DMS114 treated with DMSO at 0.1 percent for 48 hours (cell line): Measurements from ENCODE around the gene CDK12.
A peak's percentile ranks its signal among the peaks of the same experiment; 100 is the strongest.
"Not testable (repeated sequence)": the region's sequence is repeated elsewhere in the genome, so short reads cannot be mapped to it uniquely, and the experiment has no call there.

Experiments used
- DNase-seq: peaks from one replicate; lab custom pipeline; 2025; ENCODE audit not compliant: unreplicated experiment; lab: John Stamatoyannopoulos, UW

CDK12 gene

DNA sequence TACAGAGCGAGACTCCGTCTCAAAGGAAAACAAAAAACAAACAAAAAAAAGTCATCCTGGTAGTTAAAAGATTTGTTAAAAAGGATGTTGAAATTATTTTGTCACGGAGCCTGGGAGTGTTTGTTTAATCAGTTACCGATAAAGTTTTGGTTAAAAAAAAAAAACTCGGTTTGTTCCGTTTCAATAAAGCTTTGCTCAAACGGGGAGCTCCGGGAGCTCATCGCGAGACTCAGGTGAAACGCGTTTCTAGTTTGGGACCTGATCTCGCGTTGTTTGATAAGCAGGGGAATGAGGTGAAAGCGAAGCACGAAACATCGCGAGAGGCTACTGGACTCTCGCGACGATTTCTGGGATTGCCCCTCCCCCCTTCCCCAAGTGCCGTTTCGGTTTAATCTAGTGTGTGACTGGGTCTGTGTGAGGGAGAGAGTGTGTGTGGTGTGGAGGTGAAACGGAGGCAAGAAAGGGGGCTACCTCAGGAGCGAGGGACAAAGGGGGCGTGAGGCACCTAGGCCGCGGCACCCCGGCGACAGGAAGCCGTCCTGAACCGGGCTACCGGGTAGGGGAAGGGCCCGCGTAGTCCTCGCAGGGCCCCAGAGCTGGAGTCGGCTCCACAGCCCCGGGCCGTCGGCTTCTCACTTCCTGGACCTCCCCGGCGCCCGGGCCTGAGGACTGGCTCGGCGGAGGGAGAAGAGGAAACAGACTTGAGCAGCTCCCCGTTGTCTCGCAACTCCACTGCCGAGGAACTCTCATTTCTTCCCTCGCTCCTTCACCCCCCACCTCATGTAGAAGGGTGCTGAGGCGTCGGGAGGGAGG, at the start of gene CDK12:
Gene CDK12, plus strand, starts transcription at position 374 of the 813 bp plus-strand sequence. CDS start 586 bp downstream, outside the sequence.
- DNase-seq = peak; percentile 95

DNA sequence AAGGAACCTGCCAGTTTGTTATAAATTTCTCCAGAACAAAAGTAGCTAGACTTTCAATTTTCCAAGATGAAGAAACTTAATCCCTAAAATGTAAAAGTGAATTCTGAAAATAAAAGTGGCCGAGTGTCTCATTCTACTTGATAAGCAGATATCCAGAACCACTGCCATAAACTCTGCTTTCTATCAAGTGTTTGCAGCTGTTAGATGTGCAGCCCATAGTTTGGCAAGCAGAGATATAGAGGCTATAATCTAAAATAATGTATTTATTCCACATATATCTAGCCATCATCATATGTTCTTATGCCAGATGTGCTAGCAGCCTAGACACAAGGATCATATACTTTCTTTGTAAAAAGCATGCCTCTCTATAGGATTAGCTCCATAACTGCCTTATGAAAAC, 45.1 kb upstream of the CDK12 start:
- no peak for DNase-seq

DNA sequence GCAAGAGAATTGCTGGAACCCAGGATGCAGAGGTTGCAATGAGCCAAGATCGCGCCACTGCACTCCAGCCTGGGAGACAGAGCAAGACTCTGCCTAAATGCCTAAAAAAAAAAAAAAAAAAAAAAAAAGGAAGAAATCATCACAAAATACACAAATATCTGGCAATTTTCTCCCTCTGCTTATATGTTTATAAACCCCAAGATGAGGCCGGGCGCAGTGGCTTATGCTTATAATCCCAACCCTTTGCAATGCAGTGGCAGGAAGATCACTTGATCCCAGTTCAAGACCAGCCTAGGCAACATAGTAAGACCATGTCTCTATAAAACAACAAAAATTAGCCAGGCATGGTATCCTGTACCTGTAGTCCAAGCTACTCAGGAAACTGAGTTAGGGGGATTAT, 31.7 kb upstream of the CDK12 start:
- DNase-seq = no peak

DNA sequence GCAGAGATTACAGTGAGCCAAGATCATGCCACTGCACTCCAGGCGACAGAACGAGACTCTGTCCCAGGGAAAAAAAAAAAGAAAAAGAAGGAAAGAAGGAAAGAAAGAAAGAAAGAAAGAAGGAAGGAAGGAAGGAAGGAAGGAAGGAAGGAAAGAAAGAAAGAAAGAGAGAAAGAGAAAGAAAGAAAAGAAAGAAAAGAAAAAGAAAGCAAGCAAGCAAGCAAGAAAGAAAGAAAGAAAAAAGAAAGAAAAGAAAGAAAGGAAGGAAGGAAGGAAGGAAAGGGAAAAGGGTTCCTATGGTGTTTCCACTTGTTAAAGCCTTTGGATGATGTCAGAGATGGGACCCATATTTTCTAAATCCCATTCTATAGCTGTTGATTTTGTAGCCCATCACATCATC, 21.4 kb upstream of the CDK12 start:
- DNase-seq = not testable (repeated sequence)

DNA sequence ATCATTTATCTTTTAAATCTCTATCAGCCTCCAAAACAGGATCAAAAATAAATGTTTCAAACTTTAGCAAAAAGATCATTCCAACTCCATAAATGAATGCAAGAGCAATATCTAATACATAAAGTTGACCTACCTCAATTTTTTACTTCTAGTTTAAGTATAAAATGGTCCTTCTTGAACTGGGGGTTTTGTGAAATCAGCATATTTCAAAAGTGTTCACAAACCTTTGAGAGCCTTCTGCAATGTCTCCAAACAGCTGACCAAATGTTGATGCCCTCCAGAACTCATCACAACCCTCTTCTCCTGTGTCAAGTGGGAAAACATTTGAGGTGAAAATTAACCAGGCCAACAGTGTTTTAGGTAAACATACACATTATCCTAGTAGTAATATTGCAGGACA, 18.0 kb upstream of the CDK12 start:
- DNase-seq = no peak

DNA sequence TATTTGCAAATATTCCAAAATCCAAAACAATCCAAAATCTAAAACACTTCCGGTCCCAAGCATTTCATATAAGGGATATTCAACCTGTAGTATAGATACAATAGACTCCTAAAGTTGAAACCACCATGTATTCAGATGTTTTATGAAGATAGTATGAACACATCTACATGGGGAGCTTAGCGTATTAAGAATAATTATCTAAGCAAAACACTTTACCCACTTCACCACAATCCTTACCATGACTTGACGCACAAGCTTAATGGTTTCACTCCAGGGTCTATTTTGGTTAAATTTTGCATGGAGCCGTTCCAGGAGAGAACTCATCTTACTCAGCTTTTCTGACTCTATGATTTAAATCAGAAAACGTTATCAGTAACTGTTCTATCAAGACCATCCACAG, 13.7 kb upstream of the CDK12 start:
- no peak for DNase-seq

DNA sequence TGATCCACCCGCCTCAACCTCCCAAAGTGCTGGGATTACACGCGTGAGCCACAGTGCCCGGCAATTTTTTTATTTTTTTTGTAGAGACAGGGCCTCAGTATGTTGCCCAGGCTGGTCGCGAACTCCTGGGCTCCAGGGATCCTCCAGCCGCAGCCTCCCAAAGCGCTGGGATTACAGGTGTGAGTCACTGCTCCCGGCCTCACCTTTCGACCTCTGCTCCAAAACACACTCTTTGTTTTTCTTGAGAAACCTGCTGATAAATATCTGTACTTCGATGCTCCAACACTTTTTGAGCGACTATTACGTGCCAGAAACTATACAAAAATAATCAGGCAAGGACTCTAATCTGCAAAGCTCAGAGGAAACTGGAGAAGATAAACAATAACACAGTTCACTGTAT, 11.2 kb upstream of the CDK12 start:
- DNase-seq = no peak

DNA sequence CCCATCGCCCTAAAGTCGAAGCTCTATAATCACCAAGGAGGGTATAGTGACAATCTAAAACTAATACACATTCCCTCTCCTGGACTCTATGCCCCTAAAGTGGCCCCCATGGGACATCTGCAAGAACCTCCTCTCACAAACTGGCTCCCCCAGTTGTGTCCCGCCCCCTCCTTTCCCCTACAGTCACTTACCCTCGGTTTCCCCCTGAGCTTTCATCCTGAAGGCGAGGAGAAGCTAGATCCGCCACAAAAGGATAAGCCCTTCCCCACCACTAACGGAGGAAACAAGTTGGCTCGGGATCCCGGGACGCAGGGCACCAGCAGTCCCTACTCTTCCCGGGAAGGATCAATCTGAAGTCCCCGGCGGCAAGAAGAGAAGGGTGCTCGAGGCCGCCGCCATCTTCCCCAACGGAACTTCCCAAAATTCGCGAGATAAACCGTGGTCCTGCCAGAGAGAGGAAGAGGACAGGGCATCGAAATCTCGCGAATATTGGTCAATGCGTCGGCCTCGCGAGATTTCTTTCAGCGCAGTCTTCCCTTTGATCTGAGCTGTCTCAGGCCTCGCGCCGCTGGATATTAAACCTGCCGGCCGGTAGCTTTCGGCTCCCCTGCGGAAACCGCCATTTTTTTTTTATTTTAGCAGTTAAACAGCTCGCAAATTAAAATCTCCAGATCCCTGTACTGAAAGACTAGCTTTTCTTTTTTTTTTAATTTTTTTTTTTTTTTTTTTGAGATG, 10.3 kb upstream of the CDK12 start, which contains the start of gene MED1:
Gene MED1, minus strand, starts transcription at position 417 of the 735 bp plus-strand sequence. Its CDS starts 201 bp downstream, at position 216.
- DNase-seq = peak; percentile 95

DNA sequence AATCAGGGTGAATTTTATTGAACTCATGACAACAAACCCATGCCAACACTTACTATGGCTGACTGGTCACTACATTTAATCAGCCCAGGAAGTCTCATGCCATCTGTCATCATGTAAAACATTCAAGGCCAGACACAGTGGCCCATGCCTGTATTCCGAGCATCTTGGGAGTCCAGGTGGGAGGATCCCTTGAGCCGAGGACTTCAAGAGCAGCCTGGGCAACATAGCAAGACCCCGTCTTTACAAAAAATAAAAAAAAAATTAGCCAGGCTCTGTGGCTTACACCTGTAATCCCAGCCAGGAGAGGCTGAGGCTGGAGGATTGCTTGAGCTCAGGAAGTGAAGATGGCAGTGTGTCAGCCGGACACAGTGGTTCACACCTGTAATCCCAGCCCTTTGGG, 5.4 kb upstream of the CDK12 start:
- DNase-seq = no peak

DNA sequence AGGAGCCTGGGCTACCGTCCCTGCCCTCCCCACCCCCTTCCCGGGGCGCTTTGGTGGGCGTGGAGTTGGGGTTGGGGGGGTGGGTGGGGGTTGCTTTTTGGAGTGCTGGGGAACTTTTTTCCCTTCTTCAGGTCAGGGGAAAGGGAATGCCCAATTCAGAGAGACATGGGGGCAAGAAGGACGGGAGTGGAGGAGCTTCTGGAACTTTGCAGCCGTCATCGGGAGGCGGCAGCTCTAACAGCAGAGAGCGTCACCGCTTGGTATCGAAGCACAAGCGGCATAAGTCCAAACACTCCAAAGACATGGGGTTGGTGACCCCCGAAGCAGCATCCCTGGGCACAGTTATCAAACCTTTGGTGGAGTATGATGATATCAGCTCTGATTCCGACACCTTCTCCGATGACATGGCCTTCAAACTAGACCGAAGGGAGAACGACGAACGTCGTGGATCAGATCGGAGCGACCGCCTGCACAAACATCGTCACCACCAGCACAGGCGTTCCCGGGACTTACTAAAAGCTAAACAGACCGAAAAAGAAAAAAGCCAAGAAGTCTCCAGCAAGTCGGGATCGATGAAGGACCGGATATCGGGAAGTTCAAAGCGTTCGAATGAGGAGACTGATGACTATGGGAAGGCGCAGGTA, 762 bp downstream of the CDK12 start:
- no peak for DNase-seq

DNA sequence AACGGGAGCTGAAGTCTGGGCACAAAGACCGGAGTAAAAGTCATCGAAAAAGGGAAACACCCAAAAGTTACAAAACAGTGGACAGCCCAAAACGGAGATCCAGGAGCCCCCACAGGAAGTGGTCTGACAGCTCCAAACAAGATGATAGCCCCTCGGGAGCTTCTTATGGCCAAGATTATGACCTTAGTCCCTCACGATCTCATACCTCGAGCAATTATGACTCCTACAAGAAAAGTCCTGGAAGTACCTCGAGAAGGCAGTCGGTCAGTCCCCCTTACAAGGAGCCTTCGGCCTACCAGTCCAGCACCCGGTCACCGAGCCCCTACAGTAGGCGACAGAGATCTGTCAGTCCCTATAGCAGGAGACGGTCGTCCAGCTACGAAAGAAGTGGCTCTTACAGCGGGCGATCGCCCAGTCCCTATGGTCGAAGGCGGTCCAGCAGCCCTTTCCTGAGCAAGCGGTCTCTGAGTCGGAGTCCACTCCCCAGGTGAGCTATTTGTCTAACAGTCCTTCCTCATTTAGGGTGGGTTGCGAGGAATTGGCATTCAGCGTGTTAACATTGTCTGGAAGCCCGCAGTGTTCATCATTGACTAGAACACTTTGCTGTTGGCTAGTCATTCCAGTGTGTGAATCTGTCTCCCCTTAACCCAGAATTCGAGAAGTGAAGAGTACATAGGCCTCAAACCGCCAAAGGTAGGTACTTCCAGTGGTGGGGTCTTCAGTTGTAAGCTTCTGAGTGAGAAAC, 1.5 kb downstream of the CDK12 start:
- DNase-seq = no peak

DNA sequence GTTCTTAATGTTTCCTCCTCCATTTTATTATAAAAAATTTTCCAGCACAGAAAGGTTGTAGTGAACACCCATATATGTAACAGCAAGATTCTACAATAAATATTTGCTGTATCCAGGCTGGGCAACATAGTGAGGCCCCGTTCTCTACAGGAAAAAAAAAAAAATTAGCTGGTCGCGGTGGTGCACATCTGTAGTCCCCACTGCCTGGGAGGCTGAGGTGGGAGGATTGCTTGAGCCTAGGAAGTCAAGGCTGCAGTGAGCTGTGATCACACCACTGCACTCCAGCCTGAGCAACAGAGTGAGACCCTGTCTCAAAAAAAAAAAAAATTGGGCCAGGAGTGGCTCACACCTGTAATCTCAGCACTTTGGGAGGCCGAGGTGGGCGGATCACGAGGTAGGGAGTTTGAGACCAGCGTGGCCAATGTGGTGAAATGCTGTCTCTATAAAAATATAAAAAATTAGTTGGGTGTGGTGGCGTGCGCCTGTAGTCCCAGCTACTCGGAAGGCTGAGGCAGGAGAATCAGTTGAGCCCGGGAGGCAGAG, 3.4 kb downstream of the CDK12 start:
- DNase-seq = not testable (repeated sequence)

DNA sequence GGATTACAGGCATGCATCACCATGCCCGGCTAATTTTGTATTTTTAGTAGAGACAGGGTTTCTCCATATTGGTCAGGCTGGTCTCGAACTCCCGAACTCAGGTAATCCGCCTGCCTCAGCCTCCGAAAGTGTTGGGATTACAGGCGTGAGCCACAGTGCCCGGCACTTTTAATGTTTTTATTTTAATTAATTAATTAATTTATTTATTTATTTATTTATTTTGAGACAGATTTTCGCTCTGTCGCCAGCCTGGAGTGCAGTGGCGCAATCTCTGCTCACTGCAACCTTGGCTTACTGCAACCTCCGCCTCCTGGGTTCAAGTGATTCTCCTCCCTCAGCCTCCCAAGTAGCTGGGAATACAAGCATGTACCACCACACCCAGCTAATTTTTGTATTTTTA, 7.3 kb downstream of the CDK12 start:
- DNase-seq = not testable (repeated sequence)

DNA sequence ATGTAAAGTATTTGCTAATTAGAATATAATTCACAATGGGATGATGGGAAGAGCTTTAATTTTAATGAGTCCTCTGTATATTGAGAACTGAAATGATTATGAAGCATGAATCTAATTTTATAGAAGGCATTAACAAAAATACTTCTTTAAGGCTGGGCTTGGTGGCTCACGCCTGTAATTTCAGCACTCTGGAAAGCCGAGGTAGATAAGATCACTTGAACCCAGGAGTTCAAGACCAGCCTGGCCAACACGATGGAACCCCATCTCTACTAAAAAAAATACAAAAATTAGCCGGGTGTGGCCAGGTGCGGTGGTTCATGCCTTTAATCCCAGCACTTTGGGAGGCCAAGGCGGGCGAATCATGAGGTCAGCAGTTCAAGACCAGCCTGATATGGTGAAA, 12.0 kb downstream of the CDK12 start:
- DNase-seq = no peak

DNA sequence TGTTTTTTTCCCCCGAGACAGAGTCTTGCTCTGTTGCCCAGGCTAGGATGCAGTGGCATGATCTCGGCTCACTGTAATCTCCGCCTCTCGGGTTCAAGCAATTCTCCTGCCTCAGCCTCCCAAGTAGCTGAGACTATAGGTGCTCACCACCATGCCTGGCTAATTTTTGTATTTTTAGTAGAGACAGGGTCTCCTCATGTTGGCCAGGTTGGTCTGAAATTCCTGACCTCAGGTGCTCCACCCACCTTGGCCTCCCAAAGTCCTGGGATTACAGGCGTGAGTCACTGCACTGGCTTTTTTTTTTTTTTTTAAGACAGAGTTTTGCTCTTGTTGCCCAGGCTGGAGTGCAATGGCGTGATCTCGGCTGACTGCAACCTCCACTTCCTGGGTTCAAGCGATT, 18.3 kb downstream of the CDK12 start:
- DNase-seq = not testable (repeated sequence)

DNA sequence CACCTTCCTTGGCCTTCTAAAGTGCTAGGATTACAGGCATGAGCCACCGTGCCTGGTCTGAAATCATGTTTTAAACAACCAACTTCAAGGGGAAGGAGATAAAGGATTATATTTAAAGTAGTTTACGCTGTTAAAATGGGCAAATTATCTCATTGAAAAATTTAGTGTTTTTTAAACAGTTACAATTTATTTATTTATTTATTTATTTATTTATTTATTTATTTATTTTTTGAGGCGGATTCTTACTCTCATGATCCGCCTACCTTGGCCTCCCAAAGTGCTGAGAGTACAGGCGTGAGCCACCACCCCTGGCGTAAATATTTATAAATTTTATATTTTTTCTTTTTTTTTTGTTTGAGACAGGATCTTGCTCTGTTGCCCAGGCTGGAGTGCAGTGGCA, 22.2 kb downstream of the CDK12 start:
- no peak for DNase-seq

DNA sequence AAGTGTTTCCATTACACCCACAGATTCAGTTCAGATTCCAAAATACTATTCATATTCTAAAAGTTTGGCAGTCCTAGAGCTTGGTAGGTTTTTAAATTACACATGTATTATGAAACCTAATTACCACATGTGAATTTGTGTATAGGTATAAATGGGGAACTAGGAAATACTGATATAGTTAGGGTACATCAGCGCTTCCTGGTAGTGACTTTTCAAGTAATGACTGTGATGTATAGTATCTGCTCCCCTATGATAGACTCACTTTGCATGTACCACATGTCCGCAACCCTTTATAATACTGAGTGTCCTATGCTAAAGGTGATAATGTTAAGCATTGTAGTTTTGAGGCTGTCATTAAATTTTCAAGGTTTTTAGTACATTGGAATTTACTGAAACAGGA, 22.9 kb downstream of the CDK12 start:
- no peak for DNase-seq

DNA sequence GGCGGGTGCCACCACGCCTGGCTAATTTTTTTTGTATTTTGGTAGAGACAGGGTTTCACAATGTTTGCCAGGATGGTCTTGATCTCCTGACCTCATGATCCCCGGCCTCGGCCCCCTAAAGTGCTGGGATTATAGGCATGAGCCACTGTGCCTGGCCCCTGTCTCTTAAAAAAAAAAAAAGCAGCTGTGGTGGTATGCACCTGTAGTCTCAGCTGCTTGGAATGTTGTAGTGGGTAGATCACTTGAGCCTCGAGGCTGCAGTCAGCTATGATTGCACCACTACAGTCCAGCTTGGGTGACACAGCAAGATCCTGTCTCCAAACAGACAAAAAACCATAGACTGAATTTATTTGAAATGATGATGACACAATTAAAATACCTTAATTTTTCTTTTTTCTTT, 24.3 kb downstream of the CDK12 start:
- DNase-seq = no peak

DNA sequence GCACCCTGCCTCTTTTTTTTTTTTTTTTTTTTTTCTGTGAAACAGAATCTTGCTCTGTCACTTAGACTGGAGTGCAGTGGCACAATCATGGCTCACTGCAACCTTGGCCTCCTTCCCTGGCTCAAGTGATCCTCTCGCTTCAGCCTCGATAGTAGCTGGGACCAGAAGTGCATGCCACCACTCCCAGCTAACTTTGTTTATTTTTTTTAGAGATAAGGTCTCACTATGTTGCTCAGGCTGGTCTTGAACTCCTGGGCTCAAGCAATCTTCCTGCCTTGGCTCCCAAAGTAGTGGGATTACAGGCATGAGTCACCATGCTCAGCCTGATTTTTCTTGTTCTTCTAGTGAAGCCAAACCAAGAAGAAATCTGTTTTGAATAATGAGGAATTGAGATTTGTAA, 25.0 kb downstream of the CDK12 start:
- no peak for DNase-seq

DNA sequence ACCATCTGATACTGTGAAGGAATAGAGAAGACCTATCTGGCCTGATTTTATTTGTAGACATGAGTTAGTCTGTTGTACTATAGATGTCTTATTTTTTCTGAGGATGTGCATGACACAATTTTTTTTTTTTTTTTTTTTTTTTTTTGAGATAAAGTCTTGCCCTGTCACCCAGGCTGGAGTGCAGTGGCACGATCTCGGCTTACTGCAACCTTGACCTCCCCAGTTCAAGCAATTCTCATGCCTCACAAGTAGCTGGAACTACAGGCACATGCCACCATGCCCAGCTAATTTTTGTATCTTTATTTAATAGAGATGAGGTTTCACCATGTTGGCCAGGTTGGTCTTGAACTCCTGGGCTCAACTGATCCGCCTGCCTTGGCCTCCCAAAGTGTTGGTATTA, 26.2 kb downstream of the CDK12 start:
- DNase-seq = not testable (repeated sequence)

DNA sequence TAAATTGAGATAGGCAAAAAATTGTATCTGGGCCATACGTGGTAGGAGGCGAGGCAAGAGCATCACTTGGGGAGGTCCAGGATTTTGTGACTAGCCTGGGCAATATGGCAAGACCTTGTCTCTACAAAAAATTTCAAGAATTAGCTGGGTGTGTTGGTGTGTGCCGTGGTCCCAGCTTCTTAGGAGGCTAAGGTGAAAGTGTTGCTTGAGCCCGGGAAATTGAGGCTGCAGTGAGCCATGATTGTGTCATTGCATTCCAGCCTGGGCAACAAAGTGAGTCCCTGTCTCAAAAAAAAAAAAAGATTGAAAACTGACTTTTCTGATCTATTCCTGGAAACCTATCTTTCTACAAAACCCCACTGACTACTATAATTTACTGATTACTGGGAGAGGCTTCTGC, 26.7 kb downstream of the CDK12 start:
- no peak for DNase-seq
